GM10266 (cell line): ENCODE measurements around the gene DACH1.

Experiments used
- DNase-seq: peaks from one replicate; pipeline ENCODE4 v3.0.0; 2012; ENCODE audit errors: extremely low spot score
- CTCF ChIP-seq: IDR thresholded peaks from 2 replicates; pipeline ENCODE4 v1.5.1; 2012; ENCODE audit warnings: mild to moderate bottlenecking, low read depth; ENCODE audit not compliant: control insufficient read depth, insufficient read depth; ENCODE audit errors: missing control alignments

DACH1 gene

GRCh38 chr13:71454509-71454908, 412.5 kb downstream of the DACH1 start:
- TF ChIP-seq CTCF, result no peak
- DNase-seq, result no peak

- no peak for DNase-seq
- no peak for TF ChIP-seq CTCF
These were observed 418.8 kb downstream of the DACH1 start for GRCh38 chr13:71448080-71448630.

- no peak for TF ChIP-seq CTCF
- no peak for DNase-seq
These were observed 429.3 kb downstream of the DACH1 start for GRCh38 chr13:71437704-71438103.

- DNase-seq, result no peak
- TF ChIP-seq CTCF, result no peak
These were observed 436.3 kb downstream of the DACH1 start for GRCh38 chr13:71430681-71431080.

GRCh38 chr13:71417205-71417604, 449.8 kb downstream of the DACH1 start:
- no peak for TF ChIP-seq CTCF
- no peak for DNase-seq

GRCh38 chr13:71412231-71412630, 454.8 kb downstream of the DACH1 start:
- no peak for TF ChIP-seq CTCF
- no peak for DNase-seq

GRCh38 chr13:71408416-71408815, 458.6 kb downstream of the DACH1 start:
- DNase-seq, result no peak
- TF ChIP-seq CTCF, result no peak
